Measurements from ENCODE around the gene PAX5.
A peak's percentile ranks its signal among the peaks of the same experiment; 100 is the strongest.

Gene PAX5

DNA sequence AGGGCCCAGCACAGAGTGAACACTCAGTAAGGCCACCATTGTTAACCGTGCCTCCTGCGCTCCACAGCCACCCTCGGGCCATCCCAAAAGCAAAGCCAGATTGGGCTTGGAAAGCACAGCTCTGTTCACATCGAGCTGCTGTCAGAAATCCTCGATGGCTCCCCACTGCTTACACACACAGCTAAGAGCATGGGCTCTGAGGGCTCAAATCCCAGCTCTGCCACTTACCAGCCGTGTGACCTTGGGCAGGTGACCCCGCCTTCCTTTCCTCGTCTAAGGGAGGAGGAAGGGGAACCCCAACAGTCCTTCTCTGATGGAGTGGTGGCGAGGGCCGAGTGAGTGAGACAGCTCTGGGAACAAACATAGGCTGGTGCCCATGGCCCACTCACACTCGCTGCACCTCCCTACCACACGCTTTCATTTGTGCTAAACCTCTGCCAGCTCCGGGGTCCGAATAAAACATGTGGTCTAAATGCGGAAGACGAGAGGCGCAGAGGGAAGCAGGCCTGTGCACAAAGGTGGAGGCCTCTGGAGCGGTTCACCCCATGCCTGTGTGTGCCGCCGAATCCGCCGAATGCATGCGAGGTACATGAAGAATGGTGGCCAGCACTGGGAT is 139.3 kb downstream of the PAX5 start:
- H3K27me3 ChIP-seq: no peaks in the 10 kb centered on the region
- no peak overlapping the region; a peak in 1 of 22 replicates for H3K9ac ChIP-seq
- no peak overlapping the region for H3K27ac ChIP-seq
- H3K4me1 ChIP-seq: peaks cover 0 to 5% (median 0%) of the 10 kb centered on the region in 10 experiments; a peak in 2 of 20 replicates
- TF ChIP-seq Cebpa-rat (IDR thresholded peaks at IDR 0.05): 0 out of 22 replicates have a peak, but pooled peaks of 1 of the 11 experiments have one; percentile 15
- peaks cover 0 to 100% (median 89%) of the 10 kb centered on the region in 11 experiments; a peak in 17 of 22 replicates for H4K20me1 ChIP-seq
- H3K4me2 ChIP-seq: no peak overlapping the region
- H3K36me3 ChIP-seq: peaks cover 0 to 99% (median 82%) of the 10 kb centered on the region in 11 experiments; a peak in 16 of 22 replicates
- no peaks in the 10 kb centered on the region for H3K9me3 ChIP-seq (replicated peaks in 1 of 11)
- H3K4me3 ChIP-seq: no peak overlapping the region

DNA sequence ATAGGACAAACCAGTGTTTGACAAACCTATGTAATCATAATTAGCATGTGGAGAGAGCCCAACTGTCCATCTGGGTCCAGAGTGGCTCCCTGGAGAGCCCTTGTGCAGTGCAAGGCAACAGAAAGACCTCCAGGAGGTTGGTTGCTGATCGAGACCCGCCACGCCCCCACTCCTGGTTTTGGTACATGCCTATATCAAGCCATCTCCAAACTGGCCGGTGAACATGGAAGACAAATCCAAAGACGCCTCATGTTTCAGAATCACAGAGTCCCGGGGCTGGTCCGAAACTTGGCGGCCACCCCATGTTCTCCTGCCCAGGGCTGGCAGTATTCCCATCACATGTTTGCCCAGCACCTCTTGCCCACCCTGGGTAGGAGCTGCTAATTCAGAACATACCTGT is 140.2 kb downstream of the PAX5 start:
- no peaks in the 10 kb centered on the region for H3K27me3 ChIP-seq
- H3K36me3 ChIP-seq: peaks cover 0 to 98% (median 75%) of the 10 kb centered on the region in 11 experiments; a peak in 15 of 22 replicates
- H3K9me3 ChIP-seq (replicated peaks in 1 of 11): no peaks in the 10 kb centered on the region
- no peak for TF ChIP-seq Cebpa-rat (IDR thresholded peaks at IDR 0.05)
- no peak overlapping the region for H3K9ac ChIP-seq
- H3K4me1 ChIP-seq: peaks cover 0 to 5% (median 0%) of the 10 kb centered on the region in 10 experiments; a peak in 2 of 20 replicates
- no peak overlapping the region for H3K4me3 ChIP-seq
- no peak overlapping the region for H3K27ac ChIP-seq
- no peak overlapping the region for H3K4me2 ChIP-seq
- H4K20me1 ChIP-seq: peaks cover 0 to 100% (median 91%) of the 10 kb centered on the region in 11 experiments; a peak in 17 of 22 replicates

DNA sequence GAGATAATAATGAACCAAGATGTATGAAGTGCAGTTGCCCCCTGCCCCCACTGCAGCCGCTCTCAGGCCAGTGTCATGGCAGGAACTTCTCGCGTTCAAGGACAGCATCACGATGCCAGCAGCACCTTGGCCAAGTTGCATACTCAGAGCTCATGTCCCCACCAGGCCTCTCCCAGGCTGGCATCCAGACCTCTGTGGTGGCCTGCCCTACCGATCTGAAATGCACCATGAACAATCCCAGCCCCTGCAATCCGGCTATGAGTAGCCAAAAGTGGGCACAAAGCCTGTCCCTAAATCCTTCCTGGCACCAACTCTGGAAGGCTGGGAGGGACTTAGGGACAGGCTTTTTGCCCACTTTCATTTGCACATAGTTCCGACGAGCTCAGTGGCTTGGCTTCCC is 140.9 kb downstream of the PAX5 start:
- Histone ChIP-seq H4K20me1 (peaks cover 0 to 100% (median 91%) of the 10 kb centered on the region in 11 experiments; a peak in 16 of 22 replicates), H3K36me3 (peaks cover 0 to 96% (median 68%) of the 10 kb centered on the region in 11 experiments; a peak in 15 of 22 replicates), H3K9ac (no peak overlapping the region), H3K4me3 (no peak overlapping the region), H3K9me3 (replicated peaks in 1 of 11) (no peaks in the 10 kb centered on the region), H3K27ac (no peak overlapping the region), H3K27me3 (no peaks in the 10 kb centered on the region), H3K4me2 (no peak overlapping the region), H3K4me1 (peaks cover 0 to 3% (median 0%) of the 10 kb centered on the region in 10 experiments; a peak in 2 of 20 replicates)
- TF ChIP-seq Cebpa-rat (IDR thresholded peaks at IDR 0.05): no peak

DNA sequence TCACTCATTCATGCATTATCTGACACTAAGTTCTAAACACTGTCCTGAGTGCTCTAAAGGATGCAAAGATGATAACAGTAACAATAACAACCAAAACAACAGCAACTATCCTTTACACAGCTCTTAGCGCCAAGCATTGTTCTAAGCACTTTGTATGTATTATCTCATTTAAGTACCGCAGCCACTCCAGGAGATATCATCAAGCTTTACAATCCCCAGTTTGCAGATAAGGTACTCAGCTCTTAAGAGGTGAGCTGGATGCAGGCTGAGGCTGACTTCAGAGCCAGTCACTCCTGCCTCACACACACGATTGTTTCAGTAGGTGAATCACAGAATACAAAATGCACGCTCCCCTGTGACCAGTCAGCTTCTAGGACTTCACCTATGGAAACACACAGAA is 141.8 kb downstream of the PAX5 start:
- Histone ChIP-seq H3K9me3 (replicated peaks in 1 of 11) (no peaks in the 10 kb centered on the region), H3K27ac (no peak overlapping the region), H3K27me3 (no peaks in the 10 kb centered on the region), H3K4me1 (no peaks in the 10 kb centered on the region), H3K4me2 (no peak overlapping the region), H3K4me3 (no peak overlapping the region), H4K20me1 (peaks cover 0 to 100% (median 90%) of the 10 kb centered on the region in 11 experiments; a peak in 16 of 22 replicates), H3K36me3 (peaks cover 0 to 87% (median 59%) of the 10 kb centered on the region in 11 experiments; a peak in 15 of 22 replicates), H3K9ac (no peak overlapping the region)
- no peak for TF ChIP-seq Cebpa-rat (IDR thresholded peaks at IDR 0.05)

DNA sequence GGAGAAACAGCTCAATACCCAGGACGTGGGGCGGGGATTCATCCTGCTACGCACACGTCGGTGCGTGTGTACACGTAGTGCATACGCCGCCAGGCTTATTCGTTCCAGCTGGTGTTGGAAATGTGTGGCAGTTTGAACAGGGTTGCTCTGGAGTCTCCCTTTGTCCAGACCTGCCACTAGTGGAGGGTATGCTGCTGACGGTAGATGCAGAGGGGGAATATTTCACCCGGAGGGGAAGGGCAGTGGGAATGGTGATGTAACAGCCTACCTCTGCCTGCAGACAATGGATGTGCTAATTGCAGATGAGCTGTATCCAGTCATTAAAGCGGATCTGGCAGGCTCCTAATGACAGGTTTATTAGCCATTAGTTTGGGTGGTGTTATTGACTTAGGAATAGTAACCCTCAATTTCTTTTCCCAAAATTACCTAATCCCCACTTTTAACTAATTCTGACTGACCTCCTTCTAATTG is 142.7 kb downstream of the PAX5 start:
- TF ChIP-seq Cebpa-rat (IDR thresholded peaks at IDR 0.05): no peak
- no peak overlapping the region for H3K9ac ChIP-seq
- peaks cover 0 to 84% (median 54%) of the 10 kb centered on the region in 11 experiments; a peak in 14 of 22 replicates for H3K36me3 ChIP-seq
- H3K4me3 ChIP-seq: no peak overlapping the region
- peaks cover 0 to 100% (median 89%) of the 10 kb centered on the region in 11 experiments; a peak in 16 of 22 replicates for H4K20me1 ChIP-seq
- no peaks in the 10 kb centered on the region for H3K4me1 ChIP-seq
- no peak overlapping the region for H3K4me2 ChIP-seq
- no peak overlapping the region for H3K27ac ChIP-seq
- H3K27me3 ChIP-seq: no peaks in the 10 kb centered on the region
- H3K9me3 ChIP-seq (replicated peaks in 1 of 11): no peaks in the 10 kb centered on the region

DNA sequence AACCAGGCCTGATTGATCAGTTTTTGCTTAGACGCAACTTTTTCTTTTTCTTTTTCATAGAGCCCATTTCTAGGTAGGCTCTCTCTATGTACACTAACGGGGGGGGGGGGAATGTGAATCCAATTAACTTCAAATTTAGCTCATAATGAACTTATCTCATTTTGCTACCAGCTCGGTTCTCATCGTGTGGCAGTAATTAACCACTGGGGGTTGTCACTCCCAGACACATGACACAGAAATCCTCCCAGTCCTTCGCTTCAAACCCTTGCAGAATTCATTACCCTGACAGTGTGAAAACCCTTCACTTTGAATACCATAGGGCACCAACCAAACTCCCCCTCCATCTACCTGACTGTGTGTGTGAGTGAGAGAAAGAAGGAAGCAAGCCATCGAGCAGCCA is 144.2 kb downstream of the PAX5 start:
- H3K27ac ChIP-seq: no peak overlapping the region
- H3K9me3 ChIP-seq (replicated peaks in 1 of 11): no peaks in the 10 kb centered on the region
- H3K27me3 ChIP-seq: no peaks in the 10 kb centered on the region
- no peak overlapping the region for H3K9ac ChIP-seq
- H3K36me3 ChIP-seq: peaks cover 0 to 75% (median 45%) of the 10 kb centered on the region in 11 experiments; a peak in 14 of 22 replicates
- no peak overlapping the region for H3K4me2 ChIP-seq
- TF ChIP-seq Cebpa-rat (IDR thresholded peaks at IDR 0.05): no peak
- no peaks in the 10 kb centered on the region for H3K4me1 ChIP-seq
- H3K4me3 ChIP-seq: no peak overlapping the region
- peaks cover 0 to 100% (median 90%) of the 10 kb centered on the region in 11 experiments; a peak in 16 of 22 replicates for H4K20me1 ChIP-seq

DNA sequence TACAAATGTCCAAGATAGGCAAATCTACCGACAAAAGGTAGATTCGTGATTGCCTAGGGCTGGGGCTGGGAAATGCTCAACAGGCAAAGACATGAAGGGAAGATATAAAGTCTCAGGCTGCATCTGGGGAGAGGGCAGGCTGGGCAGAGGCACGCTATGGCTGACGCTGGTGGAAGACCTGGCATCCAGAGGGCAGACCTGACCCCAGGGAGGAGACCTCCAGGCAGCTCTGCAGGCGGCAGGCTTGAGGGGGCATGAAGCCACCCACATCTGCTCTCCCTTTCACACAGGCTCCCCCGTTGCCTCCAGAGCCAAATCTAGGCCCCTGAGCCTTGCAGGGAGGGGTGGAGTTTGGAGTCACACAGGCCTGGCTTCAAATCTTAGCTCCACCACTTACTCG is 145.5 kb downstream of the PAX5 start:
- Histone ChIP-seq H3K27me3 (no peaks in the 10 kb centered on the region), H3K4me2 (no peak overlapping the region), H3K9me3 (replicated peaks in 1 of 11) (no peaks in the 10 kb centered on the region), H3K4me1 (no peaks in the 10 kb centered on the region), H3K27ac (0 out of 22 replicates have a peak overlapping the region, but pooled peaks of 1 of the 11 experiments have one; percentile 7), H3K9ac (no peak overlapping the region), H3K4me3 (no peak overlapping the region), H3K36me3 (peaks cover 0 to 68% (median 32%) of the 10 kb centered on the region in 11 experiments; a peak in 13 of 22 replicates), H4K20me1 (peaks cover 0 to 98% (median 82%) of the 10 kb centered on the region in 11 experiments; a peak in 16 of 22 replicates)
- TF ChIP-seq Cebpa-rat (IDR thresholded peaks at IDR 0.05): no peak

DNA sequence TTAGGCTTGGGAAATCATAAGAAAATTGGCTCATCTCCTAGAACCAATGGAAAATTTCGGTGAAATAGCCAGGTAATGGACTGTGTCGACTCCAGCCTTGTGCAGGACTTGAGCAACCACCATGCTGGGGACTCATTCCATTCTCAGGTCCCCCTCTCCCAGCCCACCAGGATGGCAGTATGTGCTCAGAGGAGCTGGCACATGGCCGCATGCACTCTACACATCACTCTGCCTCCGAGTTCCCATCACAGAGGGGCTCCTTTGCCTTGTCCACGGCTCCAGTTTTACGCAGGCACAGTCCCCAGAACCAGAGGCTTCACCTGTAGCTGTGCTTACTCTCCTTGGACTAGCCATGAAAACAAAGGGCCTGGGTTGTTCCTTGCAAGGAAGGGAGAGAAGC is 149.3 kb downstream of the PAX5 start:
- H3K36me3 ChIP-seq: peaks cover 0 to 62% (median 36%) of the 10 kb centered on the region in 11 experiments; a peak in 15 of 22 replicates
- peaks cover 0 to 2% (median 0%) of the 10 kb centered on the region in 10 experiments; a peak in 1 of 20 replicates for H3K4me1 ChIP-seq
- H3K4me3 ChIP-seq: no peak overlapping the region
- no peaks in the 10 kb centered on the region for H3K9me3 ChIP-seq (replicated peaks in 1 of 11)
- H3K27ac ChIP-seq: no peak overlapping the region; a peak in 1 of 22 replicates
- H3K9ac ChIP-seq: no peak overlapping the region
- H3K27me3 ChIP-seq: no peaks in the 10 kb centered on the region
- peaks cover 0 to 96% (median 75%) of the 10 kb centered on the region in 11 experiments; a peak in 15 of 22 replicates for H4K20me1 ChIP-seq
- no peak overlapping the region for H3K4me2 ChIP-seq
- TF ChIP-seq Cebpa-rat (IDR thresholded peaks at IDR 0.05): no peak

DNA sequence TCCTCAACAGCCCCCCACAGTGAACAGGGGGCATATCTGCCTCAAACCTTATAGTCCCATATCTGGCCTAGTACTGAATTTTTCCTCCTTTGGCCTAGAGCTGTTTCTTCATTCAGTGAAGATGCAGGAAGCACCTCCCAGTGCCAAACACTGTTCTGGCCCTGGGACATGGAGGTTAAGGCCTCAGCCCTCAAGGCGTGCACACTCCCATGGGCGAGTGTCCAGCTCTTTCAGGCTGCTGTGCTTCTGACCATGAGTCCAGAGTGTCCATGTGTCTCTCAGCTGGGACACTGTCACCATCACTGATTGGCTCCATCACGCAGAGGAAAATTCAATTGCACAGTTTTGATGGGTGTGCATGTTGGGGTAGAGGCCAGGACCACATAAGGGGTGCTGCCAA is 151.5 kb downstream of the PAX5 start:
- Histone ChIP-seq H3K9ac (no peak overlapping the region), H3K4me1 (peaks cover 0 to 23% (median 19%) of the 10 kb centered on the region in 10 experiments; a peak in 14 of 20 replicates), H3K9me3 (replicated peaks in 1 of 11) (no peaks in the 10 kb centered on the region), H3K4me3 (no peak overlapping the region), H4K20me1 (peaks cover 0 to 96% (median 75%) of the 10 kb centered on the region in 11 experiments; a peak in 15 of 22 replicates), H3K4me2 (no peak overlapping the region), H3K36me3 (peaks cover 0 to 75% (median 58%) of the 10 kb centered on the region in 11 experiments; a peak in 16 of 22 replicates), H3K27ac (no peak overlapping the region), H3K27me3 (no peaks in the 10 kb centered on the region)
- TF ChIP-seq Cebpa-rat (IDR thresholded peaks at IDR 0.05): no peak
